ENCODE measurements around the gene ZNF619. TPM values are rescaled to one million over a fixed set of nuclear protein-coding genes. Genes with fewer than 3 reads are reported as not detected.

The ZNF619 gene
- total and polyA plus RNA-seq, 4 donors = 5.4 to 8.9 (median 6.3) TPM

DNA sequence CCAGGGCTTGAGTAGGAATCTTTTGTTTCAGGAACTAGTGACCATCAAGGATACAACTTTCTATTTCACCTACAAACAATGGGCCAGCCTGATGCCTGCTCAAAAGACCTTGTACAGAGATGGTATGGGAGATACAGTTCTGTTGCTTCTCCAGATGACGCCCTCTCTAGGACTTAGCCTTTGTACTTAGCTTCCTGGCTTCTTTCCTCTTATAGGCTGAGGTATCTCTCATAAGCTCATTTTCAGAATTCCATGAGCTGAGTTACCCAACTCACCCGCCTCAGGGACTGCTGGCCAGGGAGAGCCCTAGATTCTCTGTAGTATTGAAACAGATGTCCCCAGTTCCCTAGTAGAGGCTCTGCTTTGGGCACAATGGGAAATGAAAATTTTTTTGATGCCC is 20.4 kb downstream of the ZNF619 start:
- Histone ChIP-seq H3K9me3 (ENCODE audit: control insufficient read depth, insufficient read depth, low read length) (no peaks in the 10 kb centered on the region), H3K4me1 (ENCODE audit: control insufficient read depth, insufficient read depth, low read length) (no peaks in the 10 kb centered on the region), H3K27ac (ENCODE audit: low read depth, low read length) (no peak overlapping the region), H3K36me3 (ENCODE audit: control insufficient read depth, insufficient read depth, low read length) (no peaks in the 10 kb centered on the region), H3K4me3 (ENCODE audit: low read depth, low read length) (no peak overlapping the region), H3K27me3 (ENCODE audit: control insufficient read depth, insufficient read depth, low read length) (no peaks in the 10 kb centered on the region)
- no peak for DNase-seq (ENCODE audit: low read depth in 4 of 6, low spot score in 6 of 6)
- no CpG with 5 or more reads among the region's 2 CpGs for WGBS (ENCODE audit: insufficient coverage)

DNA sequence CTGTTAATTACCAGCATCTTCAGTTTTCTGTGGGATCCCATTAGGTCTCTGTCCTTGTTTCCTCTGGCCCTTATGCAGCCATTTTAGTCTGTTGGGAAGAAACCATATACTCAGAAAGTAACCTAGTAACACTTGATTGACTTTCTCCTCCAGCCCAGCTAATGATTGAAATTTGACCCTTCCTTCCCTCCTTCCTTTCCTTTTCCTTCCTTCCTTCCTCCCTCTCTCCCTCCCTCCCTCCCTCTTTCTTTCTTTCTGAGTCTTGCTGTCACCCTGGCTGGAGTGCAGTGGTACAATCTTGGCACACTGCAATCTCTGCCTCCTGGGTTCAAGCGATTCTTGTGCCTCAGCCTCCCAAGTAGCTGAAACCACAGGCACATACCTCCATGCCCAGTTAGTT is 23.0 kb downstream of the ZNF619 start:
- no peak for DNase-seq (ENCODE audit: low read depth in 4 of 6, low spot score in 6 of 6)
- Histone ChIP-seq H3K36me3 (ENCODE audit: control insufficient read depth, insufficient read depth, low read length) (no peaks in the 10 kb centered on the region), H3K27ac (ENCODE audit: low read depth, low read length) (no peak overlapping the region), H3K4me1 (ENCODE audit: control insufficient read depth, insufficient read depth, low read length) (no peaks in the 10 kb centered on the region), H3K4me3 (ENCODE audit: low read depth, low read length) (no peak overlapping the region), H3K9me3 (ENCODE audit: control insufficient read depth, insufficient read depth, low read length) (no peaks in the 10 kb centered on the region), H3K27me3 (ENCODE audit: control insufficient read depth, insufficient read depth, low read length) (no peaks in the 10 kb centered on the region)
- WGBS (ENCODE audit: insufficient coverage) = no CpG with 5 or more reads among the region's 1 CpG

DNA sequence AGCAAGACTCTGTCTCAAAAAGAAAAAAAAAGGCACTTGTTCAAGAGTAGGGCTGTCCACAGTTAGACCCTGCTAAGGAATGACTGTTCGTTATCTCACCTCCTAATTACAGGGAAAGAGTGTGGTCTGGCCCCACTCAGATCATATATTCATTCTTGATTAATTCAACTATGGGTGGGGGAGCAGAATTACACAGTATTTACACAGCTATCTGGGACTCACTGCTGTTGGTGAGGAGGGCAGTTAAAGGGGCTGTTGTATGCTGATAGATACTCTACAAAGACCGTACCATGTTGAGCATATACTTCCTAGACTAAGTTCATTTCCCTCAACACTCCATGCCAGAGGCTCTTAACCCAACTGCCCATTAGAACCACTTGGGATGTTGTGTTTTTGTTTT is 25.1 kb downstream of the ZNF619 start:
- no CpG with 5 or more reads among the region's 2 CpGs for WGBS (ENCODE audit: insufficient coverage)
- Histone ChIP-seq H3K27ac (ENCODE audit: low read depth, low read length) (no peak overlapping the region), H3K36me3 (ENCODE audit: control insufficient read depth, insufficient read depth, low read length) (no peaks in the 10 kb centered on the region), H3K4me1 (ENCODE audit: control insufficient read depth, insufficient read depth, low read length) (peaks cover 6% of the 10 kb centered on the region), H3K27me3 (ENCODE audit: control insufficient read depth, insufficient read depth, low read length) (no peaks in the 10 kb centered on the region), H3K4me3 (ENCODE audit: low read depth, low read length) (no peak overlapping the region), H3K9me3 (ENCODE audit: control insufficient read depth, insufficient read depth, low read length) (no peaks in the 10 kb centered on the region)
- no peak for DNase-seq (ENCODE audit: low read depth in 4 of 6, low spot score in 6 of 6)

DNA sequence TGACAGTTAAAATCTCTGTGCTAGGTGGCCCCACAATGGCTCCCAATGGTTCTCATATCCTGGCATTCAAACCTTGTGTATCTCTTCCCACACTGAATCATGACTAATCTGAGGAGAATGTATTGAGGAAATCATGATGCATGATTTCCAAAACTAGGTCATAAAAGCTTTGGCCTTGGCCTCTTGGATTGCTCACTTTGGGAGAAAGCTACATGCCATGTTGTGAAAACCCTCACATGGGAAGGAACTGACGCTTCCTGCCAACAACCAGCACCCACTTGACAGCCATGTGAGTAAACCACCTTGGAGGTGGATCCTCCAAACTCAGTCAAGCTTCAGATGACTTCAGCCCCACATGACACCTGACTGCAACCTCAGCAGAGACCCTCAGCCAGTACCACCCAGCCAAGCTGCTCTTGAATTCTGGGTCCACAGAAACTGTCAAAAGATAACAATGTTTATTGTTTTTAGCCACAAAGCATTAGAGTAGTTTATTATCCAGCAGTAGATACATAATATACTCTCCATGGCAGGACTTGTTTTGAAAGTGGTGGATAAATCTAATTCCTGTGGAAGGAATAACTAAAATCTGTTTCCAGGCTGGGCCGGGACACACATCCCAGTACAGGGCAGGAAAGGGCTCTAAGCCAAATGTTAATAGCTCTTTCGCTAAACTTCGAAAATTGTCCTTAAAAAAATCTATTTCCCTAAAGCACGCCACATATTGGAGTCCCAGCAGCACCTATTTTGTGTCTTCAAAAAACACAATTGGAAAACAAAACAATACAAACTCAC is 27.9 kb downstream of the ZNF619 start:
- no peak overlapping the region for H3K27ac ChIP-seq (ENCODE audit: low read depth, low read length)

DNA sequence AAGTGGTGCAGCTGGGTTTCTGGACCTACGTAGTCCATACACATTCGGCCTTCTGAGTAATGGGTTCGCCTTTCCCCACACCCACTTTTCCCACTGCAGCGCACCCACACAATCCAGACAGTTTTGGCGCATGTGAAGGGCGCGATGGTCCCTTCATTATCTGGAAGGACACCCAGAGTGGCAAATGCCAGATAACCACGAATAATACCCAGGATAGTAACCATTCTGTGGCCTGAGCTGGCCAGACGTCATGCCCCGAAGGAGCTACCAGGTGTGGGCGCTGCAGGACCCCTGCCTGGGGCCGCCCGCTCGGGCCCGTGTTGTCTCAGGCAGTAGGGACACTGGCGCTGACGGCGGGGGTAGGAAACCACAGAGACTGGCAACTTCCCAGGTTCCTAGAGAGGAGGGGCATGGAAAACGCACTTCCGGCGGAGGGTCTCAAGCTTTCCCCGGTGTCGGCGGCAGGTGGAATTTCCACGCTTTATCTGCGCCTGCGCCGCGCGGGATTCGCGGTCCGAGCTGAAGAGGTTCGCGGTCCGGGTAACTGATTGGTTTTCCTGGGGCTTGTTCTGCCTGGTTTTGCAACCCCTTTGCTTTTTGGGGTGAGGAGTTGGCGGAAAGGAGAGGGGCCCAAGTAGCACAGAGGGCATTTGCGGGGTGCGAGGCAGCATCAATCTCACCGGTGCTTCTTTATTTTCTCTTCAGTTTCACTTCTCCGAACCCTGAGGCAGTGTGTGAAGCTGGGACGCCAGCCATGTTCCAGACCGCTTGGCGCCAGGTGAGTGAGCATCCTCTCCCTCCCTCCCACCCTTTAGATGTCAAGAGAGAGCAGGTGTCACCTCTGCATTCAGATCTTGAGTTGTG is 28.9 kb downstream of the ZNF619 start, which contains the start of gene ZNF620:
TSS of gene ZNF620 (plus strand) at position 441 of the 864 bp plus-strand sequence. CDS start at position 755, 314 bp downstream.
- peaks cover 8% of the 10 kb centered on the region for H3K4me1 ChIP-seq (ENCODE audit: control insufficient read depth, insufficient read depth, low read length)
- no peaks in the 10 kb centered on the region for H3K9me3 ChIP-seq (ENCODE audit: control insufficient read depth, insufficient read depth, low read length)
- peak within 1 kb of the TSS; percentile 82 for H3K27ac ChIP-seq (ENCODE audit: low read depth, low read length)
- peaks cover 15% of the 10 kb centered on the region for H3K36me3 ChIP-seq (ENCODE audit: control insufficient read depth, insufficient read depth, low read length)
- peak; percentile 74 to 99 (median 86) for DNase-seq (ENCODE audit: low read depth in 4 of 6, low spot score in 6 of 6)
- peak within 1 kb of the TSS; percentile 83 for H3K4me3 ChIP-seq (ENCODE audit: low read depth, low read length)
- H3K27me3 ChIP-seq (ENCODE audit: control insufficient read depth, insufficient read depth, low read length) = no peaks in the 10 kb centered on the region
- 7% methylated on average over 35 of the region's 44 CpGs for WGBS (ENCODE audit: insufficient coverage)

More for the DNA sequence above, 27.9 kb downstream of the ZNF619 start:
- Histone ChIP-seq H3K36me3 (ENCODE audit: control insufficient read depth, insufficient read depth, low read length) (peaks cover 6% of the 10 kb centered on the region), H3K9me3 (ENCODE audit: control insufficient read depth, insufficient read depth, low read length) (no peaks in the 10 kb centered on the region), H3K4me3 (ENCODE audit: low read depth, low read length) (no peak overlapping the region), H3K27me3 (ENCODE audit: control insufficient read depth, insufficient read depth, low read length) (no peaks in the 10 kb centered on the region), H3K4me1 (ENCODE audit: control insufficient read depth, insufficient read depth, low read length) (peaks cover 8% of the 10 kb centered on the region)
- 94% methylated on average over 2 of the region's 5 CpGs for WGBS (ENCODE audit: insufficient coverage)
- DNase-seq (ENCODE audit: low read depth in 4 of 6, low spot score in 6 of 6) = no peak

DNA sequence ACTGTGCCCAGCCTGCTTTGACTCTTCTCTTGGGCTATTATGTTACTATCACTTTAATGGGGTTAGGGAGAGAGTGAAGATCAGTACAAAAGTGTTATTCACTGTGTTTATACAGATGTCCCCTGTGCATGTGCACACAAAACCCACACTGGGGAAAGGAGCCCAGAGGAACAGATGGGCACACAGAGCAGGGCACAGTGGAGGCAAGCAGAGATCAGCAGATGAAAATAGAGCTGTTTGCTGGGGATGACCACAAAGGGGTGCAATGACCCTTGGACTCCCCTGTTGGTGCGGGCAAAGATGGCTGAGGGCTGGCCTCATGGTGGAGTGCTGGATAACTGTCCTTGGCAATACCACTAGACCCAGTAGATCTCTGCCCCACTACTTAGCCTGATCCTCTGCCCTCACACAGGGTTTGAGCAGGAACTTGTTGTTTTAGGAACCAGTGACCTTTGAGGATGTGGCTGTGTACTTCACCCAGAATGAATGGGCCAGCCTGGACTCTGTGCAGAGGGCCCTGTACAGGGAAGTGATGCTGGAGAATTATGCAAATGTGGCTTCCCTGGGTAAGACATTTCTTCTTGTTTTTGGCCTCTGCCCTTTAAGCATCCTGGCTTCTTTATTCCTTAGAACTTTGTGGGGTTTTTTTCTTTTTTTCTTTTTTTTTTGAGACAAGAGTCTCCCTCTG is 34.3 kb downstream of the ZNF619 start:
- Histone ChIP-seq H3K27ac (ENCODE audit: low read depth, low read length) (no peak overlapping the region), H3K4me3 (ENCODE audit: low read depth, low read length) (no peak overlapping the region), H3K9me3 (ENCODE audit: control insufficient read depth, insufficient read depth, low read length) (no peaks in the 10 kb centered on the region), H3K4me1 (ENCODE audit: control insufficient read depth, insufficient read depth, low read length) (peaks cover 4% of the 10 kb centered on the region), H3K27me3 (ENCODE audit: control insufficient read depth, insufficient read depth, low read length) (no peaks in the 10 kb centered on the region), H3K36me3 (ENCODE audit: control insufficient read depth, insufficient read depth, low read length) (peaks cover 38% of the 10 kb centered on the region)
- WGBS (ENCODE audit: insufficient coverage) = no CpG with 5 or more reads among the region's 1 CpG
- no peak for DNase-seq (ENCODE audit: low read depth in 4 of 6, low spot score in 6 of 6)

DNA sequence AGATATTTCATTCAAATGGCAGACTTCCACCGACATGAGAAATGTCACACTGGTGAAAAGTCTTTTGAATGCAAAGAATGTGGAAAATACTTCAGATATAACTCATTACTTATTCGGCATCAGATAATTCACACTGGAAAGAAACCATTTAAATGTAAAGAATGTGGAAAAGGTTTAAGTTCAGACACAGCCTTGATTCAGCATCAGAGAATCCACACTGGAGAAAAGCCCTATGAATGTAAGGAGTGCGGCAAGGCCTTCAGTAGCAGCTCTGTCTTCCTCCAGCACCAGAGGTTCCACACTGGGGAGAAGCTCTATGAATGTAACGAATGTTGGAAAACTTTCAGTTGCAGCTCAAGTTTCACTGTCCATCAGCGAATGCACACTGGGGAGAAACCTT is 39.3 kb downstream of the ZNF619 start:
- Histone ChIP-seq H3K27me3 (ENCODE audit: control insufficient read depth, insufficient read depth, low read length) (no peaks in the 10 kb centered on the region), H3K27ac (ENCODE audit: low read depth, low read length) (no peak overlapping the region), H3K4me1 (ENCODE audit: control insufficient read depth, insufficient read depth, low read length) (no peaks in the 10 kb centered on the region), H3K4me3 (ENCODE audit: low read depth, low read length) (no peak overlapping the region), H3K9me3 (ENCODE audit: control insufficient read depth, insufficient read depth, low read length) (no peaks in the 10 kb centered on the region), H3K36me3 (ENCODE audit: control insufficient read depth, insufficient read depth, low read length) (peaks cover 31% of the 10 kb centered on the region)
- DNase-seq (ENCODE audit: low read depth in 4 of 6, low spot score in 6 of 6) = peak in 1 of 6 donors; percentile 10
- 82% methylated on average over 2 of the region's 5 CpGs for WGBS (ENCODE audit: insufficient coverage)

DNA sequence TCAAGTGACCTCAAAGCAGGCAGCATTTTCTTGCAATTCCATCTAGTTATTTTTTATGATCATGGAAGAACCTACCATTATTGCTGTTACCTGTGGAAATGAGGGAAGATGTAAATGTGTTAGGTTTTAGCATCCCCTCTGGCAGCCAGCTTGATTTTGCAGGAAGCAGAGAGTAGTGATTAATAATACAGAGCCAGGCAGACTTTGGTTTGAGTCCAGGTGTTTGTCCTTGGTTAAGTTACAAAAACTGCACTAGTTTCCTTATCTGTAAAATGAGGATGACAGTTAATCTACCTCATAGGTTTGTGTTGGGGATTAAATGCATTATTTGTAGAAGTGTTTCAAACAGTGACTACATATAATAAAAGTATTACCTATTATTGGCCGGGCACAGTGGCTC is 41.1 kb downstream of the ZNF619 start:
- H3K27ac ChIP-seq (ENCODE audit: low read depth, low read length) = no peak overlapping the region
- H3K36me3 ChIP-seq (ENCODE audit: control insufficient read depth, insufficient read depth, low read length) = peaks cover 21% of the 10 kb centered on the region
- no peaks in the 10 kb centered on the region for H3K9me3 ChIP-seq (ENCODE audit: control insufficient read depth, insufficient read depth, low read length)
- no peaks in the 10 kb centered on the region for H3K27me3 ChIP-seq (ENCODE audit: control insufficient read depth, insufficient read depth, low read length)
- DNase-seq (ENCODE audit: low read depth in 4 of 6, low spot score in 6 of 6) = no peak
- H3K4me3 ChIP-seq (ENCODE audit: low read depth, low read length) = no peak overlapping the region
- no peaks in the 10 kb centered on the region for H3K4me1 ChIP-seq (ENCODE audit: control insufficient read depth, insufficient read depth, low read length)
- no CpG with 5 or more reads among the region's 1 CpG for WGBS (ENCODE audit: insufficient coverage)

DNA sequence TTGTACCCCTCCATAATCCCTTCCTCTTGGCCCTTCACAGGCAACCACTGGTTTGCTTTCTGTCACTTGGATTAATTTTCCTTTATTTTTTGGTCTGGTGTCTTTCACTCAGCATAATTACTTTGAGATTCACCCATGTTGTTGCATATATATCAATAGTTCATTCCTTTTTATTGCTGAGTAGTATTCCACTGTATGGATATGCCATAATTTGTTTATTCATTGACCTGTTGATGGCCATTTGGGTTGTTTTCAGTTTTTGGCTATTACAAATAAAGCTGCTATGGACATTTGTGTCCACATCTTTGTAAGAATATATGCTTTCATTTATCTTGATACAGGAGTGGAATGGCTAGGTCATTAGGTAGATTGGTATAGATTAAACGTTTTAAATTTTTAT is 41.9 kb downstream of the ZNF619 start:
- DNase-seq (ENCODE audit: low read depth in 4 of 6, low spot score in 6 of 6) = no peak
- Histone ChIP-seq H3K27ac (ENCODE audit: low read depth, low read length) (no peak overlapping the region), H3K4me1 (ENCODE audit: control insufficient read depth, insufficient read depth, low read length) (no peaks in the 10 kb centered on the region), H3K4me3 (ENCODE audit: low read depth, low read length) (no peak overlapping the region), H3K9me3 (ENCODE audit: control insufficient read depth, insufficient read depth, low read length) (no peaks in the 10 kb centered on the region), H3K36me3 (ENCODE audit: control insufficient read depth, insufficient read depth, low read length) (peaks cover 17% of the 10 kb centered on the region), H3K27me3 (ENCODE audit: control insufficient read depth, insufficient read depth, low read length) (no peaks in the 10 kb centered on the region)
- no CpG with 5 or more reads among the region's 1 CpG for WGBS (ENCODE audit: insufficient coverage)

All from spinal cord (tissue), 10 donors.